NCI-H2107 (cell line): Measurements from ENCODE around the gene ZNF474.

Experiments
- DNase-seq: peaks from one replicate; lab custom pipeline; 2025; lab: John Stamatoyannopoulos, UW

The ZNF474 gene

GRCh38 chr5:122118356-122118948 lies 10.9 kb upstream of the ZNF474 start:
- DNase-seq, result no peak

- DNase-seq, result no peak
These were observed 10.1 kb upstream of the ZNF474 start for GRCh38 chr5:122119205-122119604.

GRCh38 chr5:122120493-122120892 lies 8.9 kb upstream of the ZNF474 start:
- no peak for DNase-seq

GRCh38 chr5:122120957-122121356 lies 8.4 kb upstream of the ZNF474 start:
- DNase-seq, result no peak

- no peak for DNase-seq
These were observed 7.6 kb upstream of the ZNF474 start for GRCh38 chr5:122121479-122122465.

GRCh38 chr5:122124766-122125165 lies 4.6 kb upstream of the ZNF474 start:
- no peak for DNase-seq

GRCh38 chr5:122126177-122126755 lies 3.1 kb upstream of the ZNF474 start:
- no peak for DNase-seq

GRCh38 chr5:122126756-122127321 lies 2.5 kb upstream of the ZNF474 start:
- no peak for DNase-seq

GRCh38 chr5:122130152-122130551 lies 806 bp downstream of the ZNF474 start:
- DNase-seq, result no peak

- DNase-seq, result peak; percentile 11
These were observed 8.4 kb downstream of the ZNF474 start for GRCh38 chr5:122137702-122138101.

- DNase-seq, result no peak
These were observed 9.0 kb downstream of the ZNF474 start for GRCh38 chr5:122138356-122138755.

- no peak for DNase-seq
These were observed 11.6 kb downstream of the ZNF474 start for GRCh38 chr5:122140900-122141299.

GRCh38 chr5:122141751-122142150 lies 12.4 kb downstream of the ZNF474 start:
- no peak for DNase-seq

- no peak for DNase-seq
These were observed 13.3 kb downstream of the ZNF474 start for GRCh38 chr5:122142480-122143164.

- DNase-seq, result no peak
These were observed 14.9 kb downstream of the ZNF474 start for GRCh38 chr5:122144236-122144635.

- no peak for DNase-seq
These were observed 16.6 kb downstream of the ZNF474 start for GRCh38 chr5:122145906-122146305.

GRCh38 chr5:122149321-122150090 lies 20.2 kb downstream of the ZNF474 start:
- no peak for DNase-seq

- no peak for DNase-seq
These were observed 20.9 kb downstream of the ZNF474 start for GRCh38 chr5:122150215-122150614.

- DNase-seq, result no peak
These were observed 22.3 kb downstream of the ZNF474 start for GRCh38 chr5:122151640-122152039.

GRCh38 chr5:122152266-122152900 lies 23.0 kb downstream of the ZNF474 start:
- DNase-seq, result no peak

GRCh38 chr5:122153230-122153629 lies 23.9 kb downstream of the ZNF474 start:
- no peak for DNase-seq
